NCI-H2171 treated with DMSO at 0.1 percent for 48 hours (cell line): ENCODE data around the gene OR1F1.

Source experiments
- DNase-seq: peaks from one replicate; lab custom pipeline; 2025; lab: John Stamatoyannopoulos, UW

The OR1F1 gene

GRCh38 chr16:3249020-3249419, 61.0 kb downstream of the OR1F1 start:
- DNase-seq = no peak

DNA sequence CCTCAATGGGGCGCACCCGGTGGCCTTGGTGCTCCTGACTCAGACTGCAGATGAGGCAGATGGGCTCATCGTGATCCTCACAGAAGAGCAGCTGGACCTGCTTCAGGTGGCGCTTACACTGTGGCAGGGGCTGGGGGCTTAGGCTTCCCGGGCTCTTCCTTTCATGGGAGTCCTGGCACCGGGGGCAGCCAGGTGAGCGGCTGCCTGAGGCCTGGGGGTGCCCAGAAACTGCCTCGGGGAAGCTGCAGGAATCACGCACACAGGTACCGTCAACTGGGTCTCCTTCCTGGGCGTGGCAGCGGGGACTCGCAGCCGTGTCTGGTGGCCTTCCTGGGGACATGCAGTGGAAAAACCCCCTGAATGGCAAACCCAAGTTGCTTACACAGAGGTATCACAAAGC, 61.4 kb downstream of the OR1F1 start:
- DNase-seq = no peak

DNA sequence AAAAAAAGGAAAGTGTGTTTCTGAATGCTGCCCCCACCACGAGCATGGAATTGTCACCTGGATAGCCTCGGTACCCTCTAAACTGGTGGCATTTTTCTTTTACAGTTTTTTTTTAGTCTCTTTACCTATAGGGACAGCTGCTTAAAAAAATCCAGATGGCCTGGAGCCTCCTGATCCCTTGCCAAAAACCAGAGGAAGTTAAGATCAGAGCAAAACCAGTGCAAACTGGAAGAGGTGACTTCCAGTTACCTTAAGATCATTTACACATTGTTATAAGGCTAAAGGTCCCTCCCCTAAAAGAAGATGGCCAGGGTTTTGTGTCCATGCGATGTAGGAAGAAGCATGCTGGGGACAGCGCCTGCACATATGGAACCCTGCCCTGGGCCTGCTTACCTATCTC, 65.0 kb downstream of the OR1F1 start:
- DNase-seq = no peak

GRCh38 chr16:3254309-3254708, 66.3 kb downstream of the OR1F1 start:
- no peak for DNase-seq
